ENCODE measurements around the gene LCN6.

DNA sequence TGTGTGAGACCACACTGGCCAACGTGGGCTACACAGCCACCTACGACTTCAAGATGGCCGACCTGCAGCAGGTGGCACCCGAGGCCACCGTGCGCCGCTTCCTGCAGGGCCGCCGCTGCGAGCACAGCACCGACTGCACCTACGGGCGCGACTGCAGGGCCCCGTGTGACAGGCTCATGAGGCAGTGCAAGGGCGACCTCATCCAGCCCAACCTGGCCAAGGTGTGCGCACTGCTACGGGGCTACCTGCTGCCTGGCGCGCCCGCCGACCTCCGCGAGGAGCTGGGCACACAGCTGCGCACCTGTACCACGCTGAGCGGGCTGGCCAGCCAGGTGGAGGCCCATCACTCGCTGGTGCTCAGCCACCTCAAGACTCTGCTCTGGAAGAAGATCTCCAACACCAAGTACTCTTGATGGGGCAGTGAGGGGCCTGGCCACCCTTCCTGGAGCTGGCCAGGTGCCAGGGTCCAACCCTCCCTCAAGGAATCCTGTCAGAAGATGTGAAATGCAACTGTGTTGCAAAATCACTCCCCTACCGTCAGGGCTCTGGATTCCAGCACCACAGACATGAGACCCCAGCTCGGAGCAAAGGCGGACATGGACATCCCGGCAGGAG is 24.9 kb downstream of the LCN6 start:
- TF ChIP-seq, protein P1, sequence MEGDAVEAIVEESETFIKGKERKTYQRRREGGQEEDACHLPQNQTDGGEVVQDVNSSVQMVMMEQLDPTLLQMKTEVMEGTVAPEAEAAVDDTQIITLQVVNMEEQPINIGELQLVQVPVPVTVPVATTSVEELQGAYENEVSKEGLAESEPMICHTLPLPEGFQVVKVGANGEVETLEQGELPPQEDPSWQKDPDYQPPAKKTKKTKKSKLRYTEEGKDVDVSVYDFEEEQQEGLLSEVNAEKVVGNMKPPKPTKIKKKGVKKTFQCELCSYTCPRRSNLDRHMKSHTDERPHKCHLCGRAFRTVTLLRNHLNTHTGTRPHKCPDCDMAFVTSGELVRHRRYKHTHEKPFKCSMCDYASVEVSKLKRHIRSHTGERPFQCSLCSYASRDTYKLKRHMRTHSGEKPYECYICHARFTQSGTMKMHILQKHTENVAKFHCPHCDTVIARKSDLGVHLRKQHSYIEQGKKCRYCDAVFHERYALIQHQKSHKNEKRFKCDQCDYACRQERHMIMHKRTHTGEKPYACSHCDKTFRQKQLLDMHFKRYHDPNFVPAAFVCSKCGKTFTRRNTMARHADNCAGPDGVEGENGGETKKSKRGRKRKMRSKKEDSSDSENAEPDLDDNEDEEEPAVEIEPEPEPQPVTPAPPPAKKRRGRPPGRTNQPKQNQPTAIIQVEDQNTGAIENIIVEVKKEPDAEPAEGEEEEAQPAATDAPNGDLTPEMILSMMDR (IDR thresholded peaks at IDR 0.05), result no peak
- no peak for TF ChIP-seq EZH2 (IDR thresholded peaks at IDR 0.05; ENCODE audit: borderline replicate concordance, insufficient read depth, low read depth, low read length, poor library complexity, severe bottlenecking)
